ENCODE measurements around the gene GINS2.

Gene GINS2

GRCh38 chr16:85665929-85666328 is 22.8 kb downstream of the GINS2 start:
- DNase-seq, result no peak

- DNase-seq, result no peak
These were observed 23.4 kb downstream of the GINS2 start for GRCh38 chr16:85665373-85665740.

- no peak for DNase-seq
These were observed 24.0 kb downstream of the GINS2 start for GRCh38 chr16:85664580-85665372.

- peak; percentile 24 for DNase-seq
These were observed 24.8 kb downstream of the GINS2 start for GRCh38 chr16:85663891-85664321.

GRCh38 chr16:85662976-85663830 is 25.6 kb downstream of the GINS2 start:
- DNase-seq, result no peak

GRCh38 chr16:85662482-85662812 is 26.3 kb downstream of the GINS2 start:
- peak; percentile 54 for DNase-seq

- no peak for DNase-seq
These were observed 26.8 kb downstream of the GINS2 start for GRCh38 chr16:85661740-85662481.

GRCh38 chr16:85660843-85661739 is 27.7 kb downstream of the GINS2 start:
- no peak for DNase-seq

GRCh38 chr16:85659805-85660511 is 28.8 kb downstream of the GINS2 start:
- DNase-seq, result peak; percentile 49

GRCh38 chr16:85659336-85659735 is 29.4 kb downstream of the GINS2 start:
- DNase-seq, result no peak

GRCh38 chr16:85658504-85659326 is 30.0 kb downstream of the GINS2 start:
- no peak for DNase-seq

- no peak for DNase-seq
These were observed 30.8 kb downstream of the GINS2 start for GRCh38 chr16:85657996-85658395.

GRCh38 chr16:85657267-85657650 is 31.5 kb downstream of the GINS2 start:
- no peak for DNase-seq

- no peak for DNase-seq
These were observed 32.1 kb downstream of the GINS2 start for GRCh38 chr16:85656351-85657266.

GRCh38 chr16:85655216-85656129 is 33.3 kb downstream of the GINS2 start:
- no peak for DNase-seq

- DNase-seq, result no peak
These were observed 34.3 kb downstream of the GINS2 start for GRCh38 chr16:85654251-85655095.

- DNase-seq, result no peak
These were observed 35.4 kb downstream of the GINS2 start for GRCh38 chr16:85653290-85653891.

Data from NCI-H69 (cell line).